Peyer's patch (tissue), 4 donors: ENCODE results near the gene CILP2.

Experiments
- CTCF ChIP-seq, 6 experiments: fragments of 450-650 bp in 4 of 6; fragments of 200-600 bp in 2 of 6; sonication (generic) in 1 of 6; IDR thresholded peaks; one replicate each; pipeline ENCODE4 v1.5.1; 2017 to 2019; ENCODE audit warnings: antibody characterized with exemption in 6 of 6, mild to moderate bottlenecking in 3 of 6, moderate library complexity in 1 of 6
- POLR2A ChIP-seq, 2 donors: fragments of 450-650 bp; IDR thresholded peaks; one replicate each; pipeline ENCODE4 v1.5.1; 2017; ENCODE audit warnings: antibody characterized with exemption in 2 of 2, mild to moderate bottlenecking in 2 of 2, moderate library complexity in 2 of 2

- TF ChIP-seq CTCF (IDR thresholded peaks at IDR 0.05) (no peak), POLR2A (IDR thresholded peaks at IDR 0.05) (no peak)
Measured at GRCh38 chr19:19520989-19521388, 17.1 kb upstream of the CILP2 start.
